COLO668 (cell line): ENCODE results near the gene CSNK1E.
"Not testable (repeated sequence)": the region's sequence is repeated elsewhere in the genome, so short reads cannot be mapped to it uniquely, and the experiment has no call there.

ENCODE experiments used
- DNase-seq: peaks from one replicate; lab custom pipeline; 2025; ENCODE audit not compliant: unreplicated experiment; lab: John Stamatoyannopoulos, UW

The CSNK1E gene

DNA sequence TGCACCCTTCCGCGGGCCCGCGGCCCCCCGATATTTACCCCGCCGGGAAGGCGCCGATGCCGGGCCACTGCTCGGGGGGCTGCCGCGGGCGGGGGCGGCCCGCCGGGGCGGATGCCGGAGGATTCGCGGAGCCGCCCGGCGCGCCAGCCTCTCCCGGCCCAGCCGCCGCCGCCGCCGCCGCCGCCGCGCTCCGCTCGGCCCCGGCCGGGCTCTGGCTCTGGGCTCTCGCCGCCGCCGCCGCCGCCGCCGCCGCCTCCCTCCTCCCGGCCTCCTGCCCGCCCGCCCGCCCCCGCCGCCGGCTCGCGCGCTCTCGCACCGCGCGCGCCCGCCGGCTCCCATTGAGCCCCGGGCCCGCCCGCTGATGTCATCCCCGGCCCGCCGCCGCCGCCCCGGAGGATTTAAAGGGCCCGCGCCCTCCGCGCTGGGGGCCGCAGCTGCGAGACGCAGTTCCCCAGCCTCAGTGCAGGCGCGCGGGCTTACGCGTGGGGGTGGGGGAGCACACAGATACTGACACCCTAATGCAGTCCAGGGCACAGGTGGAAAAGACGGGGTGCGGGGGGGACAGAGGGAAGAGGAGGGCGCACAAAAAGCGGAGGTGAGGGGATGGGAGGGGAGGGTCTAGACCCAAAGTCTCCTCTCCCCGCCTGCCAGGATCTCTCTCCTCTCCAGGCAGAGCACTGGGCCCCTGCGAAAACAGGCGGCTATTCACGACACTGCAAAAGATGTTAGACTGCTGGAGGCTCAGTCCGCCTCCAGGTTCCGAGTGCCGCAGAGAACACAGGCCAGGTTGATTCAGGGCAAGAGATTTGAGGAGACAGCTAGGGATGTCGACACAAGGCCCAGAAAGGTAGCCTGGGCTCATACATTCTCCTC is at the start of gene CSNK1E:
Gene CSNK1E (minus strand): TSS at position 312 of the 873 bp plus-strand sequence. CDS start 3,276 bp downstream, outside the sequence.
- DNase-seq = peak; percentile 91

DNA sequence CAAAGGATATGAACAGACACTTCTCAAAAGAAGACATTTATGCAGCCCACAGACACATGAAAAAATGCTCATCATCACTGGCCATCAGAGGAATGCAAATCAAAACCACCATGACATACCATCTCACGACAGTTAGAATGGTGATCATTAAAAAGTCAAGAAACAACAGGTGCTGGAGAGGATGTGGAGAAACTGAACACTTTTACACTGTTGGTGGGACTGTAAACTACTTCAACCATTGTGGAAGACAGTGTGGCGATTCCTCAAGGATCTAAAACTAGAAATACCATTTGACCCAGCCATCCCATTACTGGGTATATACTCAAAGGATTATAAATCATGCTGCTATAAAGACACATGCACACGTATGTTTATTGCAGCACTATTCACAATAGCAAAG is 48.6 kb upstream of the CSNK1E start:
- DNase-seq = not testable (repeated sequence)

DNA sequence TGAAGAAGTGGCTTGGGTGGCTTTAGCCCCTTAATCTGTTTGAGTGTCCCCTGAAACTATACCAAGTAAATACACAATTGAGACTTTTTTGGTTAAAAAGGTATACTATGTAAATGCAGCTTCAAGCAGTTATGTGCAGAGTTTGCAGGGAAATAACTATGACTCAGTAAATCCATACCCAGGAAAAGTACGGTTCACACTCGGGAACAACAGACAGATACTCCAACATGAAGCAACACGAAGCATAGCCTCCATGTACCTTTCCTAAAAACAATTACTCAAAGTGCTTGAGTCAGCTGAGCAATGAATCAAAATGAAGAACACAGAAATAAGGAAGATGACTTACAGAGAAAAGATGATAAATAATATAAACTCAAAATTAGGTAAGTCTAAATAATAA is 47.9 kb upstream of the CSNK1E start:
- not testable (repeated sequence) for DNase-seq

- not testable (repeated sequence) for DNase-seq
Measured at GRCh38 chr22:38360560-38360959, 43.3 kb upstream of the CSNK1E start.

DNA sequence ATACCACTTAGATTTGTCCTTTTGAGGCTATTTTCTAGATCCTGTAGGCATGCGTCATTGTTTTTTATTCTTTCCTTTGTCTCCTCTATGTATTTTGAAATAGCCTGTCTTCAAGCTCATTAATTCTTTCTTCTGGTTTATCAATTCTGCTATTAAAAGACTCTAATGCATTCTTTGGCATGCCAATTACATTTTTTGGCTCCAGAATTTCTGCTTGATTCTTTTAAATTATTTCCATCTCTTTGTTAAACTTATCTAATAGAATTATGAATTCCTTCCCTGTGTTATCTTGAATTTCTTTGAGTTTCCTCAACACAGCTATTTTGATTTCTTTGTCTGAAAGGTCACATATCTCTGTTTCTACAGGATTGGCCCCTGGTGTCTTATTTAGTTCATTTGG is 42.6 kb upstream of the CSNK1E start:
- not testable (repeated sequence) for DNase-seq

DNA sequence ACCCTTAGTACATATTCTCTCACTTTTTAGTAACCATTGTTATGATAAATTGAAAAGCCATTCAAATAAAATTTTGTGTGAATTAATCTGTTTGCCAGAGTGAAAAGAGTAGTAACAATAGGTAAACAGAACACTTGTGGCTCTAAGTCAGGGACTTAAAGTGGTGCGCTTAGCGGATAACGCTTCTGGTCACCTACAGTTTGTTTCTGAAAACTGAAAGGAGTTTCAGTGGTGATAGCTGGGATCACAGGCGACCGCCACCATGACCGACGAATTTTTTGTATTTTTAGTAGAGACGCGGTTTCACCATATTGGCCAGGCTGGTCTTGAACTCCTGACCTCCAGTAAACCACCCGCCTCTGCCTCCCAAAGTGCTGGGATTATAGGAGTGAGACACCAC is 40.7 kb upstream of the CSNK1E start:
- DNase-seq = not testable (repeated sequence)

GRCh38 chr22:38355275-38355674 is 38.0 kb upstream of the CSNK1E start:
- DNase-seq = no peak

- DNase-seq = no peak
Measured at GRCh38 chr22:38353701-38354100, 36.5 kb upstream of the CSNK1E start.

DNA sequence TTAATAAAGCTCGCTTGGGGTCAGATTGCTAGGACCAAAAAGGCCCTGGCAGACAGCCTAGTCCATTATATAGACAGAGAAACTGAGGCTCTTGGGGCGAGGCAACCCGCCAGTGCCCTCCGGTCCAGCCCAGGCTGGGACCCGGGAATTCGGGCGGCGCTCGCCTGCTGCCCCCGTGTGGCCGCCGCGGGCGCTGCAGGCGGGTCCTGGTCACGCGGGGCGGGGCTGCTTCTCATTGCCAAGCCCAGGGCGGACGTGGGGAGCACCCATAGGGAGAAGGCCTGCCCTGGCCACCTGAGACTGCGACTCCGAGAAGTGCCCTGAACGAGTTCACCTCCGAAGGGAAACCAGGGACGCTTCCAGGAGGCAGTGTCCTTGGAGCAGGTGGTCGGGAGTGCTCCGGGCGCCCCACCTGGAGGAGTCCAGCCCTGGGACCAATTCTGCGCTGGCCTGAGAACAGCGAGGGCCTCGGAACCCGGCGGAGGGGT is 36.0 kb upstream of the CSNK1E start:
- peak; percentile 70 for DNase-seq

GRCh38 chr22:38352436-38352835 is 35.2 kb upstream of the CSNK1E start:
- DNase-seq = no peak

GRCh38 chr22:38350444-38351359 is 33.5 kb upstream of the CSNK1E start:
- no peak for DNase-seq

DNA sequence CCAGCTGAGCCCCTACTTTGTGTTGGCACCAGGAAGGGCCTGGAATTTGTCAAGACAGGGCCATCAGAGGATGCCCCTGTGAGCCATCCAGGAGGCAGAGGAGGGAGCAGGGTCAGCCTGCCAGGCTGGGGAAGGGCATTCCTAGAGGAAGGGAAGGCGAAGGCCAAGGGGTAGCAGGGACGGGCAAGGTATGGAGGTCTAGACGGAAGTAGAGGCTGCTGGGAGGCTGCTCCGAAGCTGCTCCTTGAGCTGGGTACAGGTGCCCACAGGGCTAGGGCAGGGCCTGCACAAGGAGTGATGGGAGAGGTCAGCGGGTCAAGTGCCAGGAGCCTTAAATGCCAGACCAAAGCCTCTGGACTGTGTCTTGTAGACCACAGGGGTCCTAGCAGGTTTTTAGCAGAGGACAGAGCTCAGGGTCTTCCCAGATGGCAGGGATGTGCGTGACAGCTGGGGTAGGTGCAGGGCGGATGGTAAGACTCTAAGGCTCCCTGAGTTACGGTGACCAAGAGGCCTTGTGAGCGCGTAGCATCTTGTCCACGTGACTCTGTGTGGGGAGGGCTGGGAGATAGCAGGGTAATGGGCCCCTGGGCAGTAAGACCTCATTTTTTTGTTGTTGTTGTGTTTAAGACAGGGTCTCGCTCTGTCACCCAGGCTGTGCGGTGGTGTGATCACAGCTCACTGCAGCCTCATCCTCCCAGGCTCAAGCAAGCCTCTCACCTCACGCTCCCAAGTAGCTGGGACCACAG is 31.7 kb upstream of the CSNK1E start:
- DNase-seq = no peak

DNA sequence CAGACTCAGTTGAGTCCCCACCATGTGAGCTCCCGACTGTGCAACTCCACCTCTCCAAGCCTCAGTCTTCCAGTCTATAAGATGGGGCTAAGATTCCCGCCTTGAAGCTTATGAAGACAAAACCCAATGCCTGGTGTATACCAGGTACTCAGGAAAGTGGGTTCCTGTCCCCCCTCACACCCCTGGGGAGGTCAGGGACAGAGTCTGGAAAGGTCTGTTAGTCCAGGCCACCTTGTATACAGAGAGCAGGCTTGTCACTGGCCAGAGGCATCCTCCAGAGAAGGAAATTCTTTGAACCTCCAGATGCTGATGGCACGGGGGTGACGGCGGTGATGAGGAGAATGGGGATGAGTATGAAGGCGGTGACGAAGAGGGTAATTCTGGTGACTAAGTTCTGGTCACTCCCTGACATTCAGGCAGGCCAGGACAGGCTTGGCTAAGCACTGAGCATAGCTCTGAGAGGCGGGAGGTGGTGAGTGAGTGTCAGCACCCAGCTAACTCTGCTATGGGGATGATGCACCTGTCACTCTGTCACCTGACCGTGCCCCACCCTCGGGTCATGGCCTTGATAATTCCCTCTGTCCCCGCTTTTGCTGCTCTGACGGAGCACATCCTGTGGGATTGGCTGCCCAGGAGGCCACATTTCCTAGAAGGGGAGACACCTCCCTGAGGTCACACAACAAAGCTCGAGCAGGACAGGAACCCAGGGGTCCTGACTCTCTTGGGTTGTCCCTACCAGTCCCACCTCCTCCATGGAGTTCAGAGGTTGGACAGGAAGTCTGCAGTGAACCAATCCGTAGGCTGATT is 30.9 kb upstream of the CSNK1E start:
- DNase-seq = peak; percentile 63

- DNase-seq = no peak
Measured at GRCh38 chr22:38347181-38347943, 30.1 kb upstream of the CSNK1E start.

- DNase-seq = no peak
Measured at GRCh38 chr22:38346506-38346905, 29.3 kb upstream of the CSNK1E start.

- DNase-seq = no peak
Measured at GRCh38 chr22:38345782-38346181, 28.5 kb upstream of the CSNK1E start.

- not testable (repeated sequence) for DNase-seq
Measured at GRCh38 chr22:38339893-38340292, 22.7 kb upstream of the CSNK1E start.

DNA sequence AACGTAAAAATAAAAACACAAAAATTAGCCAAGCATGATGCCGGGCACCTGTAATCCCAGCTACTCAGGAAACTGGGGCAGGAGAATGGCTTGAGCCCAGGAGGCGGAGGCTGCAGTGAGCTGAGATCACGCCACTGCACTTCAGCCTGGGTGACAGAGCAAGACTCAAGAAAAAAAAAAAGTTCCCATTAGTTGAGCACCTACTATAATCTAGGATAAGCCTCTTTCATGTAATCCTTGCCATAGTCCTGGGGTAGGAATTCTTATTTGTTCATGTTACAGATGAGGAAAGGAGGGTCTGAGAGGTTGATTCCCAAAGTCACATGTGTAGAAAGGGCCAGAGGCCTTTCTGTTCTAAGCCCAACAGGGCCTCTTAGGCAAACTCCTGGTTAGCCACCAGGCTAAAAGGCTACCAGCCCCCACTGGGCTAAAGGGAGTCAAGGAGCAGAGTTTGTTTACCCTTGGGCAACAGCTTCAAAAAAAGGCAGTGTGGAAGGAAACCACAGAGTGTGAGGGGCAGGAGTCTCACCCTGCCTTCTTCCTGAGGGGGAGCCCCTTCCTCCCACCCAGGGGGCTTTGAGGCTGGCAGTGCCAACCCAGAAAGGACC is 21.6 kb upstream of the CSNK1E start:
- no peak for DNase-seq

- no peak for DNase-seq
Measured at GRCh38 chr22:38336699-38337098, 19.5 kb upstream of the CSNK1E start.
